ENCODE data around the gene ZNF628. TPM values are rescaled to one million over a fixed set of nuclear protein-coding genes. Genes with fewer than 3 reads are reported as not detected.
"Not testable (repeated sequence)": the region's sequence is repeated elsewhere in the genome, so short reads cannot be mapped to it uniquely, and the experiment has no call there.

ZNF628 gene
- total and polyA plus RNA-seq, 2 donors, result 0.79 to 11.9 TPM

DNA sequence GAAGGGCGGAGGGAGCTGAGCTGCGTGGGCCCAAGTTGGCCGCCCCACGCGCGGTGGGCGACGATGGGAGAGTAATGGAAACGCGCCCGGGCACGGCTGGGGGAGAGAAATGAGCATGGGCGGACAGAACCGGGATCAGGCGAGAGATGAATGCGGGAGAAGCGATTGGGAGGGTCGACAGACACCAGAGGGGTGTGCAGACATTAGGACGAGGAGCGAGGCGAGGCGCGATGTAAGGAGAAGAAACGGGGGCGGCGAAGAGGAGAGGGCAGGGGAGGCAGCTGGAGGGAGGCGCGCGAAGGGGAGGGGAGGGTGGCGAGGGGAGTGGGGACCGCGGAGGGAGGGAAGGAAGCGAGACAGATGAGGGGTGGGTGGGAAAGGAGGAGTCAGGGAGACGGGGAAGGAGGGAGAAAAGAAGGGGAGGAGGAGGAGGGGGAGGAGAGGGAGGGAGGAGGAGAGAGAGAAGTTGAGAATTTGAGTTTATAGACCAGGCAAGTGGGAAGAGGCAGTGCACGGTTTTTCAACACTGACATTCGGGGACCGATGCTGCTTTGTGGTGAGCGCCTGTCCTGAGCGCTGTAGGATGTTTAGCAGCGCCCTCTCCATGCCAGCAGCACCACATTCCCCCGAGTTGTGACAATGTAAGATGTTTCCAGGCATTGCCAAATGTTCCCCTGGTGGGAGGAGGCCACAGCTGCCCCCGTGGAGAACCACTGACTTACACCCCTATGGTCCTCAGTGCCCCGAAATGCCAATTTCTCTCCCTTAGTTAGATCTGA is 33.2 kb upstream of the ZNF628 start, which contains the start of gene SHISA7:
Gene SHISA7, minus strand, starts transcription at position 256 of the 779 bp plus-strand sequence. CDS start 437 bp downstream, outside the sequence.
- DNase-seq (ENCODE audit: extremely low spot score), result no peak
- Histone ChIP-seq H3K36me3 (ENCODE audit: insufficient read depth) (no peaks in the 10 kb centered on the region), H3K4me3 (ENCODE audit: low read depth, low read length) (no peak within 1 kb of the TSS), H3K4me1 (ENCODE audit: insufficient read depth) (no peaks in the 10 kb centered on the region), H3K27ac (ENCODE audit: low read depth) (no peak within 1 kb of the TSS)
- 1% methylated on average over 43 of the region's 43 CpGs for WGBS

DNA sequence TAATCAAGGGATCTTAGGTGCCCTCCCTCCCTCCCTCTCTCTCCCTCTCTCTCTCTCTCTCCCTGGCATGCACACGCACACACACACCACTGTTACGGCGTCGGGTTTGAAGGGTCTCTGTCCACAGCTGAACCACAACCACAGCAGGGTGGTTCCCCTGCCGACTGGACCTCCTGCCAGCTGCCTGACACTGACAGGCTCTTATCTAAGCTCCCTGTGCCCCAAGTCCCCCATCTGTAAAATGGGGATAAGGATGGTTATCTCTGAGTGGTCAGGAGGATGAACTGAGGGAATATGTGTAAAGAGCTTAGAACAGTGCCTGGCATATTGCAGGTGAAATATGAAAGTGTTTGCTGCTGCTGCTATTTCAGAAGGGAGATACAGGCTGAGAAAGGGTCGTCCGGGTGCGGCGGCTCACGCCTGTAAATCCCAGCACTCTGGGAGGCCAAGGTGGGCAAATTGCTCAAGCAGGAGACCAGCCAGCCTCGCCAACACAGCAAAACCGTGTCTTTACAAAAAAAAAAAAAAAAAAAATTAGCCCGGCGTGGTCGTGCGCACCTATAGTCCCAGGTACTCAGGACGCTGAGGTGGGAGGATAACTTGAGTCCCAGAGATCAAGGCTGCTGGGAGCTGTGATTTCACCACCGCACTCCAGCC is 32.5 kb upstream of the ZNF628 start:
- H3K36me3 ChIP-seq (ENCODE audit: insufficient read depth), result no peaks in the 10 kb centered on the region
- no peaks in the 10 kb centered on the region for H3K4me1 ChIP-seq (ENCODE audit: insufficient read depth)
- H3K27ac ChIP-seq (ENCODE audit: low read depth), result no peak overlapping the region
- no peak for DNase-seq (ENCODE audit: extremely low spot score)
- WGBS, result 40% methylated on average over 18 of the region's 18 CpGs
- H3K4me3 ChIP-seq (ENCODE audit: low read depth, low read length), result no peak overlapping the region

DNA sequence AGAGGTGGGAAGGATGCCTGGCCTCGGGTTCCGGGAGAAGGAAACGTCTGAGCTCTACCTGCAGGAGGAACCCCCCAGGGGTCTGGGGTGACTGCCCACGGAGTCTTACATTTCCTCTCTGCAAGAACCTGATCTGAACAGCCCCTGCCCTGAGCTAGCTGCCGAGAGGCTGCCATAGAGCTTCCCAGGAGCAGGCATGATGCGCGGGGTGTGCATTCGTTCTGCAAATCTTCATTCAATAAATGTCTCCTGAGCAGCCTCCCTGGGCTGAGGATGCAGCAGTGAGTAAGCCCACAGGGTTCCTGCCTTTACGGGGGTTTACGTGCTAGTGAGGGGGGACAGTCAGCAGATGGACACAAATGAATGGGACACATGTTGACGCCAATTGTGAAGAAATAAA is 31.8 kb upstream of the ZNF628 start:
- DNase-seq (ENCODE audit: extremely low spot score), result no peak
- no peak overlapping the region for H3K27ac ChIP-seq (ENCODE audit: low read depth)
- no peaks in the 10 kb centered on the region for H3K4me1 ChIP-seq (ENCODE audit: insufficient read depth)
- 42% methylated on average over 11 of the region's 11 CpGs for WGBS
- no peaks in the 10 kb centered on the region for H3K36me3 ChIP-seq (ENCODE audit: insufficient read depth)
- no peak overlapping the region for H3K4me3 ChIP-seq (ENCODE audit: low read depth, low read length)

DNA sequence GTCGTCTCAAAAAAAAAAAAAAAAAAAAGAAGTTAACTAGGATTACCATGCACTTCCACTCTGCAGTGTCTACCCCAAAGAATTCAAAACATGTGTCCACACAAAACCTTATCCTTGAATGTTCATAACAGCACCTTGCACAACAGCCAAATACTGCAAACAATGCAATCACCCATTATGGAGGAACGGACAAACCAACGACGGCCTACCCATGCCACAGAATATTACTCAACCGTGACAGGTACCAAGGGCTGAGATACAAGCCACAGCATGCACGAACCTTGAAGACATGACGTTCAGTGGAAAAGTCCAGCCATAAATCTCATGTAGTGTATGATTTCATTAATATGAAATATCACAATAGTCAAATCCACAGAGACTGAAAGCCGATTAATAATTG is 30.4 kb upstream of the ZNF628 start:
- no peaks in the 10 kb centered on the region for H3K36me3 ChIP-seq (ENCODE audit: insufficient read depth)
- DNase-seq (ENCODE audit: extremely low spot score), result no peak
- no peaks in the 10 kb centered on the region for H3K4me1 ChIP-seq (ENCODE audit: insufficient read depth)
- no peak overlapping the region for H3K4me3 ChIP-seq (ENCODE audit: low read depth, low read length)
- 67% methylated on average over 8 of the region's 8 CpGs for WGBS
- H3K27ac ChIP-seq (ENCODE audit: low read depth), result no peak overlapping the region

DNA sequence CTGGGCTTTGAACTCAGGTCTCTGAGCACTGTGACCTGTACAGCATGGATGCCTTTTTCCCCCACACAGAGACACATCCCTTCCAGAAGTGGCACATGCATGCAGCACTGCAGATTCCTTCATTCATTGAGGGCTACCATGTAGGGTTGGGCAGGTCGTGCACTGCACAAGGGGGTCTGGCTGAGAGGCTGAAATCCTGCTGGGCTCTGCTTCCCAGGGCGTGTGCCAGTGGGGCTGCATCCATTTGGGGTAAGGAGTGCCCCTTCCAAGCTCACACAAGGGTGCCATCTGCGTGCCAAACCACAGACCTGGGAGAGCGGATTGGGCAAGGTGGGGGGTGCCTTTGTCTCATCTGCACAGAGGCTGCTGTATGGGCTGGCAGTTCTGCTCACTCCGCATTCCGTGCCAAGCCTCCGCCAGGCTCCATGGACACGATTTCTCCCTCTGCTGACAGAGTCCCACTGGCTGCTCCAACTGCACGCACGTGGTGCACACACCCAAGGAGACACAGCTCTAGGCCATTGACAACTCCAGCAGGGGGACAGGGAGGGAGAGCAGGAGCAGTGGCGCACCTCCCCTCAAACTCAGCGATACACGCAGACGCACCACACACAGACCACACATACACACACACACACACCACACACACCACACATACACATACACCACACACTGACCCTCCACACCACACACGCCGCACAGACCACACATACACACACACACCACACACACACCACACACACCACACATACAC is 28.8 kb upstream of the ZNF628 start:
- no peaks in the 10 kb centered on the region for H3K36me3 ChIP-seq (ENCODE audit: insufficient read depth)
- H3K27ac ChIP-seq (ENCODE audit: low read depth), result no peak overlapping the region
- WGBS, result 31% methylated on average over 16 of the region's 16 CpGs
- no peak for DNase-seq (ENCODE audit: extremely low spot score)
- H3K4me1 ChIP-seq (ENCODE audit: insufficient read depth), result no peaks in the 10 kb centered on the region
- H3K4me3 ChIP-seq (ENCODE audit: low read depth, low read length), result no peak overlapping the region

DNA sequence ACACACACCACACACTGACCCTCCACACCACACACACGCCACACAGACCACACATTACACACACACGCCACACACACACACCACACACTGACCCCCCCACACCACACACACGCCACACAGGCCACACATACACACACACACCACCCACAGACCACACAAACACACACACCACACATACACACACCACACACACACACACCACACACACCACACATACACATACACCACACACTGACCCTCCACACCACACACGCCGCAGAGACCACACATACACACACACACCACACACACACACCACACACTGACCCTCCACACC is 28.3 kb upstream of the ZNF628 start:
- H3K27ac ChIP-seq (ENCODE audit: low read depth); DNase-seq (ENCODE audit: extremely low spot score); H3K4me1 ChIP-seq (ENCODE audit: insufficient read depth); H3K4me3 ChIP-seq (ENCODE audit: low read depth, low read length); H3K36me3 ChIP-seq (ENCODE audit: insufficient read depth): not testable (repeated sequence)
- WGBS, result 87% methylated on average over 5 of the region's 5 CpGs

DNA sequence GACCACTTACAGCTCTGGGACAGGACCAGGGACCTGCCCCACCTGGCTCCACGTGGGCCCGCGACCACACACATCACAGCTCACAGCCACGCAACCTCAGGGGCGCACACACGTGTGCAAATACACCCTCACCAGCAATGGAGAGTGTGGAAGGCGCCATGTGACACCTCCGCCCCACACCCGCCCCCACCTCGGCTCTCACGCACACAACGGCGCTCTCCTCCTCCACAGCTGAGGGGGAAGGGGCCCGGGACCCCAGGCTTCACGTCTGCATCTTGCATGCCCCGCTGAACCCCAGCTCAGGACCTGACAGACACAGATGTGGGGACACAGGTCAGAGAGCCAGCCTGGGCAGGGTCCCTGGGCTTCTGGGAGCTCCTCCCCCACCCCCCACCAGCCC is 26.9 kb upstream of the ZNF628 start:
- WGBS, result 34% methylated on average over 16 of the region's 16 CpGs
- H3K4me1 ChIP-seq (ENCODE audit: insufficient read depth), result no peaks in the 10 kb centered on the region
- no peak overlapping the region for H3K27ac ChIP-seq (ENCODE audit: low read depth)
- no peak overlapping the region for H3K4me3 ChIP-seq (ENCODE audit: low read depth, low read length)
- no peak for DNase-seq (ENCODE audit: extremely low spot score)
- no peaks in the 10 kb centered on the region for H3K36me3 ChIP-seq (ENCODE audit: insufficient read depth)

DNA sequence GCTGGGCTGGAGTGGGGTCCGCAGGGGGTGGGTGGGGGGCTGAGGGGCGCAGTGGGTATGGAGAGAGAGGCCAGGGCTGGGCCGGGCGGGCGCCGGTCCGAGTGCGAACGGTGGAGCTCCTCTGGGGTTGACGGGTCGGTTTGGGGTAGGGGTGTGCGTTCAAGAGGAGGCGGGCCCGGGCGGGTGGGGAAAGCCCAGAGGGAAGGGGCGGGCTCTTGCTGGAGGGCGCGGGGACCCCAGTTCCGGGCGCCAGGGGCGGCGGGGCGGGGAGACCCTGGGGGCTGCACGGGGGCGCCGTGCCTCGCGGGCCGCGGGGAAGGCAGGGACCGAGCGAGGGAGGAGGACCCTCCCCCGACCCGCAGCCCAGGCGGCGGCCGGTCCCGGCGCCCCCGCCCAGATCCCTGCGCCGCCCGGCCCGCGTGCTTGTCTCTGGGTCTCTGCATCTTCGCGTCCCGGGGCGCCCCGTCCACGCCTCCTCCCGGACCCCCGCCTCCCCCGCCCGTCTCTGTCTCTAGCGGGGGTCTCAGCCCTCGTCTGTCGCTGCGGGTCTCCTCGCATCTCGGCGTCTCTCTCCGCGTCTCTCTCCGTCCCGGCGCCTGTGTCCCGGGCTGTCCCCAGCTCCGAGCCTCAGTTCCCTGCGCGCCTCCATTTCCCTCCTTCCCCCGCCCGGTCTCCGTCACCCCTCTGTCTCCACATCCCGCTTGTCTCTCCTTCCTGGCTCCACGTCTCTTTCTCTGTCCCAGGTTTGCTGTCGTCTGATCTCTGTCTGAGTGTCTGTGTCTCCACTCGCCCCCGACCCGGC is 25.1 kb upstream of the ZNF628 start:
- Histone ChIP-seq H3K36me3 (ENCODE audit: insufficient read depth) (no peaks in the 10 kb centered on the region), H3K27ac (ENCODE audit: low read depth) (no peak overlapping the region), H3K4me1 (ENCODE audit: insufficient read depth) (no peaks in the 10 kb centered on the region), H3K4me3 (ENCODE audit: low read depth, low read length) (peak overlapping the region; percentile 26)
- 1% methylated on average over 77 of the region's 80 CpGs for WGBS
- DNase-seq (ENCODE audit: extremely low spot score), result no peak

DNA sequence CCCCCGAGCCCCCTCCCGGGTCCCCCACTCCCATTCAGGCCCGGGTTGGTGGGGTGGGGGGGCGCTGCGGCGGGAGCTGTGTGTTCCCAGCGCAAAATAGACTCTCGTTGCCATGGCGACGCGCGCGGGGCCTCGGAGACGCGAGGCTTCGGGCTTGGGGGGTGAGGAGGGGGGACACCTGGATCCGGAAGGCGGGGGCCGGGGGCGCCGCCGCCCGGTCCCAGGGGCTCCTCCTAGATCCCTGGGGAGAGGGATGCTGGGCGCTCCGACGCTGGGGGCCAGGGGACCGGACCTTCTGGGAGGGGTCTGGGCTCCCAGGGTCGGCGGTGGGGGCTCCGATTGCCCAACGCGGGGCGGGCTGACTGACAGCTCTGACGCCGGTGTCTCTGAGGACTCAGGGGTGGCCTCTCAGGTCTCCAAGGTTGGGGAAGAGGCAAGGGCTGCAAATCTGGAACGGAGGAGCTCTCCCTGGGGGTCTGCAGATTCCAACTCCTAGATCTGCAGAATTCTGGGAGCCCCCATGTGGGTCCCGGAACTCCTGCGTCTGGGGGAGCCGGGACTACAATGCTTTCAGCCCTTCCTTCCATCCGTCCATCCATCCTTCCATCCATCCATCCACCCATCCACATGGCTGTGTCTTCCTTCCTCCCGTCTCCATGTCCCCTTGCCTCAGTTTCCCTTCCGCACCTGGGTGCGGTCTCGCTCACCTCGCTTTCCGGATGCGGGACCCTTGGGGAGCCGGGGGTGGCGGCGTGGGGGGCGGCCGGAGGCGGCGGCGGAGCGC is 24.3 kb upstream of the ZNF628 start:
- Histone ChIP-seq H3K27ac (ENCODE audit: low read depth) (no peak overlapping the region), H3K36me3 (ENCODE audit: insufficient read depth) (no peaks in the 10 kb centered on the region), H3K4me1 (ENCODE audit: insufficient read depth) (no peaks in the 10 kb centered on the region), H3K4me3 (ENCODE audit: low read depth, low read length) (peak overlapping the region; percentile 26)
- no peak for DNase-seq (ENCODE audit: extremely low spot score)
- WGBS, result 3% methylated on average over 57 of the region's 57 CpGs

DNA sequence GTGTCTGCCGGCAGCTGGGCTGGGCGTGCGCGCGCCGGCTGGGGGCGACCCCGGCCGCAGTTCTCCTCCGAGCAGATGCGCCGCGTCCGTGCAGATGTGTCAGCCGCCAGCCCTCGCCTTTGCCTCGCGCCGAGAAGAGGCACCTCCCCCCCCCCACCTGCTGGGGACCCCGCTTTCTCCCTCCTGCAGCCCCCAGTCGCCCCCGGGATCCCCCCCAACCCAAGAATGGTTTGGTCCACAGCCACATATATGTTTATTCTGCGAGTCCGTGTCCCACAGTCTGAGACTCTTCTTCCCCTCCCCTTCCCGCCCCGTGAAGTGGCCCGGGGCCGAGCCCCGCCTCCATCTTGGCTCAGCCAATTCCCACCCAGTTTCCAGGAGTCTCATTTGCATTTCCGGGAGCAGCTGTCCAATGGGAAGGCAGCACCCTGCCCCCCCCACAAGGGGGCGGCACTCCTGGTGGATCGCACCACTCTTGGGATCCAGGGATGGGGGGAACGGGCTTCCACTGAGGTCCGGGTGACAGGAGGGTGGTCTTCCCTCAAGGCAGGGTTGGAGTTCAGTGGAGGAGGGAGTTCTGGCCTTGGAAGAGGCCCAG is 23.6 kb upstream of the ZNF628 start:
- H3K36me3 ChIP-seq (ENCODE audit: insufficient read depth), result no peaks in the 10 kb centered on the region
- H3K4me1 ChIP-seq (ENCODE audit: insufficient read depth), result no peaks in the 10 kb centered on the region
- H3K27ac ChIP-seq (ENCODE audit: low read depth), result no peak overlapping the region
- no peak overlapping the region for H3K4me3 ChIP-seq (ENCODE audit: low read depth, low read length)
- peak; percentile 80 for DNase-seq (ENCODE audit: extremely low spot score)
- 10% methylated on average over 34 of the region's 34 CpGs for WGBS

DNA sequence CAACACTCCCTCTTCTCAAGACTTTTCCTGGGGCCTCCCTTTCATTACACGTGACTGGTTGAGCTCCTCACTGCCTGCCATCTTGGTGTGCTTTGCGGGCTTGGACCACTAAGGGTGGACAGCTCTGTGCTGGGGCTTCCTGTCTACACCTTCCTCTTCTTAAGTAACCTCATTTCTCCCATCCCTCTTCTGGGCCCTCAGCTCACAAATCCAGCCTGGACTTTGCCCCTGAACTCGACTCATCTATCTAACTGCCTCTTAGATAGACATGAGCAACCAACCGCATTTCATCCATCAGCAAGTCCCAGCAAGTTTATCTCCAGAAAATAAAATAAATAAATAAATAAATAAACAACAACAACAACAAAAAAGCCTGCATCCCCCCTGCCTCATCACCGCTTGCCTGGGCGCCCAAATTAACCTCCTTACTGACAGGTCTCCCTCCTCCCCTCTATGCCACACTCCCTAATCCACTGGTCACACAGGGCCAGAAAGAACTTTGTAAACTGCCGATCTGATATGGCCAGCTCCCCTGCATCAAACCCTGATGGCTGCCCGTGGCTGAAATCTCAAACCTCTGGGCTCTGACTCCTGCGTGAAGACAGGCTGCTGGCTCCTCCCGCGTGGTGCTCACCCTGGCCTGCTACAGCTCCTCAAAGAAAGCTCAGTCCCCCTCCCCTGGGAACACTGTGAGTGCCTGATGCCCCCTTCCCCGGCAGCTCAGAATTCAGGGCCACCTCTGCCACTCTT is 22.7 kb upstream of the ZNF628 start:
- H3K4me3 ChIP-seq (ENCODE audit: low read depth, low read length), result no peak overlapping the region
- no peak for DNase-seq (ENCODE audit: extremely low spot score)
- 91% methylated on average over 12 of the region's 12 CpGs for WGBS
- H3K27ac ChIP-seq (ENCODE audit: low read depth), result no peak overlapping the region
- H3K4me1 ChIP-seq (ENCODE audit: insufficient read depth), result no peaks in the 10 kb centered on the region
- H3K36me3 ChIP-seq (ENCODE audit: insufficient read depth), result no peaks in the 10 kb centered on the region

DNA sequence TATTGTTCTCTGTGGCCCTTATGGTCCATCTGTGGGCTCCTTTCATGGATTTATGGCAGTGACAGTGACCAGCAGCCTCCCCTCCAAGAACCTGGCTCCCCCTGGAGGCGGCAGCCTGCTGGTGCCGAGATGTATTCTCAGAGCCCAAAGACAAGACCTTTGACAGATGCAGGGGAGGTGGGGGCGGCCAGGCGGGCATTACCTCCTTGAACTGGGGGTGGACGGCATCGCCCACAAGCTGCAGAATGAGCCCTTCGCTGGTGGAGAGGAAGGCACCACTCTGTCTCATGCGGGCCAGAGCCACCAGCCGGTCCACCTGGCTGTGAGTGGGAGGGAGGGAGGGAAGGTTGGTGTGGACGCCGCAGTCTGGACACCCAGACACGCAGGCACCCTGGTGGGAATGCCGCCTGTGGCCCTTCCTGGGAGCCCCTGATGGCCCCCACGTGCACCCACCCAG is 21.6 kb upstream of the ZNF628 start:
- WGBS, result 77% methylated on average over 14 of the region's 14 CpGs
- Histone ChIP-seq H3K4me3 (ENCODE audit: low read depth, low read length) (no peak overlapping the region), H3K27ac (ENCODE audit: low read depth) (no peak overlapping the region), H3K36me3 (ENCODE audit: insufficient read depth) (no peaks in the 10 kb centered on the region), H3K4me1 (ENCODE audit: insufficient read depth) (no peaks in the 10 kb centered on the region)
- no peak for DNase-seq (ENCODE audit: extremely low spot score)
